ENCODE results near the gene PFKFB2.

DNA sequence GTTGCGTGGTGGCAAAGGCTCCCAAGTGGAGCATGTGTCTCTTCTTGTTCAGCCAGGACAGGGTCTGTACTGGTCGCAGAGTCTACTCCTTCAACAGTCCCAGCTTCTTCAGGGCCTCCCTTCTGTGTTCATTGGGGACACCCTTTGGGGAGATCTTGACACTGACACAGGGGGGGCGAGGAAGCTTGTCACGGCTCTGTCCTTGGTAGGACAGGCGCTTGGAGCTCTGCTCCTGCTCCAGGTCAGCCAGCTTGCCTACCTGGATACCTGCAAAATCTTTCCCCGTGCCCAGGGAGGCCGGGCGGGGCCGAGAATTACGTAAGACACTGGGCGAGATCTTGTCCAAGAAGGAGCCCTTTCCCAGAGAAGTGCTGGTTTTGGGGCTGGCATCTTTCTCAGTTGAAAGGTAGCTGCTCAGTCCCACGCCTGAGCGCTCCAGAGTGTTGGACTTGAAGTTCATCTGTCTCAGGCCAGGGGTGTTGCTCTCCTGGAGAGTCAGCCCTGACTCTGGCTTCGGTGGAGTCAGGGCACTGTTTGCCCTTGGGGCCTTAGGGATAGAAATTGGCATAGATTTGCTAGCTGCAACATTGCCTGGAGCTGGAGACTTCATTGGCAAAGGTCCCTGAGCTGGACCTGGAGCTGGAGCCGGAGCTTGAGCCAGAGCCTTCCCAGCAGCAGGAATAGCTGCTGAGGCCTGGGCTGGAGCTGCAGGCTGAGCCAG lies 31.0 kb upstream of the PFKFB2 start:
- TF ChIP-seq, protein P1, sequence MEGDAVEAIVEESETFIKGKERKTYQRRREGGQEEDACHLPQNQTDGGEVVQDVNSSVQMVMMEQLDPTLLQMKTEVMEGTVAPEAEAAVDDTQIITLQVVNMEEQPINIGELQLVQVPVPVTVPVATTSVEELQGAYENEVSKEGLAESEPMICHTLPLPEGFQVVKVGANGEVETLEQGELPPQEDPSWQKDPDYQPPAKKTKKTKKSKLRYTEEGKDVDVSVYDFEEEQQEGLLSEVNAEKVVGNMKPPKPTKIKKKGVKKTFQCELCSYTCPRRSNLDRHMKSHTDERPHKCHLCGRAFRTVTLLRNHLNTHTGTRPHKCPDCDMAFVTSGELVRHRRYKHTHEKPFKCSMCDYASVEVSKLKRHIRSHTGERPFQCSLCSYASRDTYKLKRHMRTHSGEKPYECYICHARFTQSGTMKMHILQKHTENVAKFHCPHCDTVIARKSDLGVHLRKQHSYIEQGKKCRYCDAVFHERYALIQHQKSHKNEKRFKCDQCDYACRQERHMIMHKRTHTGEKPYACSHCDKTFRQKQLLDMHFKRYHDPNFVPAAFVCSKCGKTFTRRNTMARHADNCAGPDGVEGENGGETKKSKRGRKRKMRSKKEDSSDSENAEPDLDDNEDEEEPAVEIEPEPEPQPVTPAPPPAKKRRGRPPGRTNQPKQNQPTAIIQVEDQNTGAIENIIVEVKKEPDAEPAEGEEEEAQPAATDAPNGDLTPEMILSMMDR (IDR thresholded peaks at IDR 0.05) = no peak
- TF ChIP-seq POLR2AphosphoS5 (IDR thresholded peaks at IDR 0.05; ENCODE audit: low read depth, low read length) = no peak
- no peak for TF ChIP-seq REST (IDR thresholded peaks at IDR 0.05; ENCODE audit: insufficient read depth in 1 of 2, low read depth in 2 of 2, low read length in 1 of 2)
